WTC11 (cell line): Measurements from ENCODE around the gene PGAM5. TPM values are rescaled to one million over a fixed set of nuclear protein-coding genes. Genes with fewer than 3 reads are reported as not detected.

Experiments
- ATAC-seq: fragments of 200-7000 bp; cut with Tn5 transposase; 2 replicates; pipeline ENCODE4 v1.10.0; 2021; ENCODE audit warnings: mild to moderate bottlenecking, moderate library complexity
- CTCF ChIA-PET: fragments of 300-600 bp; sonication (Branson Sonifier 250); formaldehyde crosslinking; loops from one replicate; lab custom pipeline; 2021; ENCODE audit warnings: antibody characterized with exemption; lab: Charles Lee
- POLR2A ChIA-PET: fragments of 350-600 bp; sonication (Branson Sonifier 250); formaldehyde crosslinking; loops from one replicate; lab custom pipeline; 2021; ENCODE audit warnings: antibody characterized with exemption; lab: Charles Lee
- DNase-seq: peaks from one replicate; pipeline ENCODE4 v3.0.0; 2021; ENCODE audit warnings: low spot score
- H3K27ac Mint-ChIP-seq: 2 replicates; pipeline ENCODE4 v1.8.0; 2021; ENCODE audit warnings: mixed read lengths
- H3K27me3 Mint-ChIP-seq: 2 replicates; pipeline ENCODE4 v1.8.0; 2021; ENCODE audit warnings: low read depth, mild to moderate bottlenecking, moderate library complexity, mixed read lengths
- H3K36me3 Mint-ChIP-seq: 2 replicates; pipeline ENCODE4 v1.8.0; 2021; ENCODE audit warnings: mixed read lengths
- H3K4me1 Mint-ChIP-seq: 2 replicates; pipeline ENCODE4 v1.8.0; 2022; ENCODE audit warnings: mixed read lengths
- H3K4me3 Mint-ChIP-seq: 2 replicates; pipeline ENCODE4 v1.8.0; 2021; ENCODE audit warnings: mild to moderate bottlenecking, moderate library complexity, mixed read lengths
- H3K9me3 Mint-ChIP-seq: 2 replicates; pipeline ENCODE4 v1.8.0; 2021; ENCODE audit warnings: mixed read lengths
- E2F1 ChIP-seq: sonication (generic); formaldehyde crosslinking; IDR thresholded peaks from 2 replicates; pipeline ENCODE4 v1.8.0; 2022; ENCODE audit warnings: mild to moderate bottlenecking, missing genetic modification reagents
- FOXJ3 ChIP-seq: sonication (generic); formaldehyde crosslinking; IDR thresholded peaks from 2 replicates; pipeline ENCODE4 v1.9.0; 2021; ENCODE audit warnings: missing genetic modification reagents, mild to moderate bottlenecking, borderline replicate concordance
- GABPB1 ChIP-seq: sonication (generic); formaldehyde crosslinking; IDR thresholded peaks from 2 replicates; pipeline ENCODE4 v1.8.1; 2023; ENCODE audit warnings: mild to moderate bottlenecking, missing genetic modification reagents
- GRHL2 ChIP-seq: fragments of 250-450 bp; sonication (Bioruptor Pico); IDR thresholded peaks from 2 replicates; pipeline ENCODE4 v1.8.0; 2022; ENCODE audit warnings: mild to moderate bottlenecking, moderate library complexity; ENCODE audit not compliant: insufficient replicate concordance, severe bottlenecking
- GTF2I ChIP-seq: fragments of 250-450 bp; sonication (Bioruptor Pico); conservative IDR thresholded peaks from 2 replicates; pipeline ENCODE4 v1.4.0; 2021; ENCODE audit warnings: mild to moderate bottlenecking
- IRF1 ChIP-seq: sonication (generic); formaldehyde crosslinking; IDR thresholded peaks from 2 replicates; pipeline ENCODE4 v1.8.0; 2023; ENCODE audit warnings: missing genetic modification reagents
- KAT7 ChIP-seq: sonication (generic); formaldehyde crosslinking; IDR thresholded peaks from 2 replicates; pipeline ENCODE4 v1.8.1; 2023; ENCODE audit warnings: missing genetic modification reagents, mild to moderate bottlenecking, borderline replicate concordance
- NFATC4 ChIP-seq: fragments of 250-450 bp; sonication (Bioruptor Pico); IDR thresholded peaks from 2 replicates; pipeline ENCODE4 v1.9.0; 2021; ENCODE audit warnings: mild to moderate bottlenecking
- NR2C2 ChIP-seq: sonication (generic); formaldehyde crosslinking; IDR thresholded peaks from 2 replicates; pipeline ENCODE4 v1.8.0; 2022; ENCODE audit warnings: mild to moderate bottlenecking, missing genetic modification reagents
- NR3C1 ChIP-seq: sonication (generic); formaldehyde crosslinking; conservative IDR thresholded peaks from 2 replicates; pipeline ENCODE4 v1.8.1; 2023; ENCODE audit warnings: low read depth, mild to moderate bottlenecking, missing genetic modification reagents
- OVOL2 ChIP-seq: fragments of 250-450 bp; sonication (Bioruptor Pico); IDR thresholded peaks from 2 replicates; pipeline ENCODE4 v1.9.0; 2021; ENCODE audit warnings: mild to moderate bottlenecking, borderline replicate concordance
- SMAD4 ChIP-seq: sonication (generic); formaldehyde crosslinking; IDR thresholded peaks from 2 replicates; pipeline ENCODE4 v1.8.0; 2022; ENCODE audit warnings: mild to moderate bottlenecking, missing genetic modification reagents
- SP1 ChIP-seq: sonication (generic); formaldehyde crosslinking; conservative IDR thresholded peaks from 2 replicates; pipeline ENCODE4 v1.8.1; 2022; ENCODE audit warnings: missing genetic modification reagents
- STAT6 ChIP-seq: sonication (generic); formaldehyde crosslinking; conservative IDR thresholded peaks from 2 replicates; pipeline ENCODE4 v1.8.1; 2023; ENCODE audit warnings: mild to moderate bottlenecking, low read depth, missing genetic modification reagents, moderate library complexity
- ZNF121 ChIP-seq: sonication (generic); formaldehyde crosslinking; IDR thresholded peaks from 2 replicates; pipeline ENCODE4 v1.8.0; 2023; ENCODE audit warnings: missing genetic modification reagents
- ZNF138 ChIP-seq: sonication (generic); formaldehyde crosslinking; conservative IDR thresholded peaks from 2 replicates; pipeline ENCODE4 v1.8.1; 2022; ENCODE audit warnings: mild to moderate bottlenecking, moderate library complexity, missing genetic modification reagents
- ZNF219 ChIP-seq: sonication (generic); formaldehyde crosslinking; IDR thresholded peaks from 2 replicates; pipeline ENCODE4 v1.8.0; 2023; ENCODE audit warnings: missing genetic modification reagents, mild to moderate bottlenecking, borderline replicate concordance
- total RNA-seq: library from RNA; stranded (reverse); gene quantifications from 3 replicates; pipeline ENCODE4 v1.2.3, GENCODE V29; 2021
- TF ChIP-seq, protein P1 (sequence below): sonication (generic); formaldehyde crosslinking; IDR thresholded peaks from 2 replicates; pipeline ENCODE4 v1.8.0; 2022; ENCODE audit warnings: mild to moderate bottlenecking, missing genetic modification reagents
- TF ChIP-seq, protein P2 (sequence below): sonication (generic); formaldehyde crosslinking; IDR thresholded peaks from 2 replicates; pipeline ENCODE4 v1.8.1; 2022; ENCODE audit warnings: mild to moderate bottlenecking, moderate library complexity, missing genetic modification reagents

PGAM5 gene
- total RNA-seq, 1 experiment from 2014 or later = 89.7 TPM

- TF ChIP-seq SMAD4 (CRISPR knock-in tag) (no peak), NR3C1 (CRISPR knock-in tag) (no peak)
Measured at GRCh38 chr12:132740313-132740646, 29.6 kb downstream of the PGAM5 start (continued).

DNA sequence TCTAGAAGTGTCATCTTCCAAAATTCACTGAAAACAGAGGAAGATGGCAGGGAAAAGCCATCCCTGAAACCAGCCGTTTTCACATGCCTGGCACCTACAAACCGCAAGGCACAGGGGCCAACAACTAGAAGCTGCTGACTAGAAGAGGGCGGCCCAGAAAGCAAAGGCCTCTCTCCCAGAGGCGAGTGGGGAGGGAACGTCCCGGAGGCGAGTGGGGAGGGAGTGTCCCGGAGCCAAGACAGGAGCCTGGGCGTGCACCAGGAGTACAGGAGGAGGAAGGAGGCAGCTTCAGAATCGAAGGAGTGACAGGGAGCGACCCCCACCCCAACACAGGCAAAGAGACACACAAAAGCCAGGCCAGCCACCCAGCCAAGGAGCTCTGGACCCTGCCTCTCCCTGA, 30.0 kb downstream of the PGAM5 start:
- Mint-ChIP-seq H3K36me3 (peaks cover 88% of the 10 kb centered on the region), H3K4me3 (no peak overlapping the region)
- no peak for ATAC-seq
- no peak for TF ChIP-seq GABPB1 (CRISPR knock-in tag)
- TF ChIP-seq E2F1 (CRISPR knock-in tag) = no peak
- TF ChIP-seq ZNF138 (CRISPR knock-in tag) = no peak
- TF ChIP-seq, protein P1, sequence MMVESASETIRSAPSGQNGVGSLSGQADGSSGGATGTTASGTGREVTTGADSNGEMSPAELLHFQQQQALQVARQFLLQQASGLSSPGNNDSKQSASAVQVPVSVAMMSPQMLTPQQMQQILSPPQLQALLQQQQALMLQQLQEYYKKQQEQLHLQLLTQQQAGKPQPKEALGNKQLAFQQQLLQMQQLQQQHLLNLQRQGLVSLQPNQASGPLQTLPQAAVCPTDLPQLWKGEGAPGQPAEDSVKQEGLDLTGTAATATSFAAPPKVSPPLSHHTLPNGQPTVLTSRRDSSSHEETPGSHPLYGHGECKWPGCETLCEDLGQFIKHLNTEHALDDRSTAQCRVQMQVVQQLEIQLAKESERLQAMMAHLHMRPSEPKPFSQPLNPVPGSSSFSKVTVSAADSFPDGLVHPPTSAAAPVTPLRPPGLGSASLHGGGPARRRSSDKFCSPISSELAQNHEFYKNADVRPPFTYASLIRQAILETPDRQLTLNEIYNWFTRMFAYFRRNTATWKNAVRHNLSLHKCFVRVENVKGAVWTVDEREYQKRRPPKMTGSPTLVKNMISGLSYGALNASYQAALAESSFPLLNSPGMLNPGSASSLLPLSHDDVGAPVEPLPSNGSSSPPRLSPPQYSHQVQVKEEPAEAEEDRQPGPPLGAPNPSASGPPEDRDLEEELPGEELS (CRISPR knock-in tag) = no peak
- TF ChIP-seq GTF2I = no peak
- TF ChIP-seq KAT7 (CRISPR knock-in tag) = no peak
- TF ChIP-seq, protein P2, sequence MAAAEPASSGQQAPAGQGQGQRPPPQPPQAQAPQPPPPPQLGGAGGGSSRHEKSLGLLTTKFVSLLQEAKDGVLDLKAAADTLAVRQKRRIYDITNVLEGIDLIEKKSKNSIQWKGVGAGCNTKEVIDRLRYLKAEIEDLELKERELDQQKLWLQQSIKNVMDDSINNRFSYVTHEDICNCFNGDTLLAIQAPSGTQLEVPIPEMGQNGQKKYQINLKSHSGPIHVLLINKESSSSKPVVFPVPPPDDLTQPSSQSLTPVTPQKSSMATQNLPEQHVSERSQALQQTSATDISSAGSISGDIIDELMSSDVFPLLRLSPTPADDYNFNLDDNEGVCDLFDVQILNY (CRISPR knock-in tag) = no peak
- no peak for TF ChIP-seq IRF1 (CRISPR knock-in tag)
- TF ChIP-seq SP1 (CRISPR knock-in tag) = no peak
- no peak for TF ChIP-seq STAT6
- no peak for TF ChIP-seq ZNF121
- TF ChIP-seq ZNF219 (CRISPR knock-in tag) = no peak
- TF ChIP-seq FOXJ3 (CRISPR knock-in tag) = no peak
- TF ChIP-seq OVOL2 (CRISPR knock-in tag) = no peak
- no peak for TF ChIP-seq NFATC4
- TF ChIP-seq NR3C1 (CRISPR knock-in tag) = no peak
- TF ChIP-seq NR2C2 (CRISPR knock-in tag) = no peak
- no peak for TF ChIP-seq GRHL2
- TF ChIP-seq, all 79 proteins: peak for 0
- CTCF ChIA-PET = interaction anchor here (0.8 kb wide), 1 partner anchor 28 kb away, joined by 3 read pairs; no protein-coding TSS in a partner anchor
- Mint-ChIP-seq H3K9me3 (peaks cover 6% of the 10 kb centered on the region; the same call in 1 of the 2 replicates), H3K27ac (no peak overlapping the region), H3K27me3 (no peaks in the 10 kb centered on the region), H3K4me1 (no peaks in the 10 kb centered on the region)
- no peak for DNase-seq
- POLR2A ChIA-PET = no interaction called here
